Fibroblast of the conjunctiva (primary cell): ENCODE measurements around the gene DCTD.
A peak's percentile ranks its signal among the peaks of the same experiment; 100 is the strongest.

Source experiments
- DNase-seq: peaks from one replicate; pipeline ENCODE4 v3.0.0-alpha.2; 2010; ENCODE audit warnings: low read depth

Gene DCTD

DNA sequence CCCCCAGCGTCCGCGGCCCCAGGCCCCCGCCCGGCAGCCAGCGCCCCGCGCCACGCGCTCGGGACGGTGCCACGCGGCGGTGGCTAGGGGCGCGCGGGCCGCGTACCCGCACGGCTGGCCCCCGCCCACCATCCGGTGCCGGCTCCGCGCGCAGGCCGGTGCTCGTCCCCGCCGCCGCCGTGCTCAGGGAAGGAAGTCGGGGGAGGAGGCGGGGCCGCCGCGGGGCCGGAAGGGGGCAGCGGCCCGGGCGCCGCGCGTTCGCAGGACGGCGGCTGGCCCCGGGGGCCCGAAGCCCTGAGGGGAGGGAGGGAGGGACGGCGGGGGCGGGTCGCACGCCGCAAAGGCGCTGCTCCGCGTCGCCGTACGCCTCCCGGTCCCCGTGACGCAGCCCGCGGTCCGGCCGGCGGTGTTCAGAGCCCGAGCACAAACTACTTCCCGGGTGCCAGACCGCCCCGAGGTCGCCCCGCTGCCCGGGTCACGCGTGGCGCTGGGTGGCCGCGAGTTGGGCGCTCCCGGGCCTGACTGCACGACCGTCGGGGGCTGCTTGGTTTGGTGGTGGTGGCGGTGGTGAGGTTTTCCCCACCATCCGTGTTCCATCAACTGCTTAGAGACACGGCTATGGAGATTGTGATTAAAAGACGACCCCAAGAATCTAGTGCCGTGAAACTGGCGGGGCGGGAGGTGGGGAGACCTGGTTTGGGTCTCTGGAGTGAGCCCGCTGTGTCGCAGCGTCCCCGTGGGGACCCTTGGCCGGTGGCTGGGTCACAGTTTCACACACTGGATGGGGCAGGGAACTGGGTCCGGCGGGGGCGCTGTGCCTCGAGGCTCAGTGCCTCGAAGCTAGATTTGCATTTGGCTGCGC lies at the start of gene DCTD:
Gene DCTD (minus strand): TSS at position 205 of the 862 bp plus-strand sequence. CDS start 1,818 bp downstream, outside the sequence.
- peak; percentile 23 for DNase-seq

DNA sequence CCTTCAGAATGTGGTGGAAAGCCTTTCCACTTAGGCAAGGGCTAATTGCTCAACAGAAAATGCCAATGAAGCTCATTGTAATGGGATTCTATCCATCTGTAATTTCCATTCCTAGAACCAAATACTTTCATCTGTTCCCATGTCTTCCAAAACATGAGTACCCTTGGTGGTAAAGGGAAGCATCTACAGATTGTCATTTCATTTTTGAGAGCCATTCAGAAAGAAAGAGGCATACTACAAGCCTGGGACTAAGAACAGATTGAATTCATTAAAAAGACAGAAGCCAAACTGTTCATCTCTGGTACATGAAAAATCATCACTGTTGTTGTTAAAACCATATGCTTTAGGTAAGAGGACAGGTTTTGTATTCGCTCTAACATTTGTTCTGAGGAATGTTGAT lies 43.6 kb upstream of the DCTD start:
- no peak for DNase-seq

DNA sequence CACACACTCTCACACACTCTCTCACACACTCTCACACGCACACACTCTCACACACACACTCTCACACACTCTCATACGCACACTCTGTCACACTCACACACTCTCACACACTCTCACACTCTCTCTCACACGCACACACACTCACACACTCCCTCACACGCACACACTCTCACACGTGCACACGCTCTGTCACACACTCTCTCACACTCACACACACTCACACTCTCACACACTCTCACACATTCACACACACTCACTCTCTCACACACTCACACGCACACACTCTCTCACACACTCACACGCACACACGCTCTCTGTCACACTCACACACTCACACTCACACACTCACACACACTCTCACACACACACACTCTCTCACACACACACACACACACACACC lies 43.0 kb upstream of the DCTD start:
- no peak for DNase-seq

DNA sequence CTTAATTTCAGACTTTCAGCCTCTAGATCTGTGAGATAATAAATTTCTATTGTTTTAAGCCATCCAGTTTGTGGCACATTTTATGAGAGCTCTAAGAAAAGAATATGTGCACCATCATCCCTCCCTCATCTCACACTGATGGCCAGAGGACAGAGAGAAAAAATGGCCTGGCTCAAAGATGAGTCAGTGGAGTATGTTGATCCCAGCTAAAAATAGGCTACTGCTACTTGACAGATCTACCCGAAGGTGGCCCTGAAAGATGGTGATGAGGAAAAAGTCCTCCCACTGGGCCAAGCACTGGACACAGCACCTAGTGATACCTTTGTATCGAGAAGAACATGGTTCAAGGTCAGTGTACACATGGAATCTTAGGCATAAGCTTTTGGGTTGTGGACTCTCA lies 38.2 kb upstream of the DCTD start:
- no peak for DNase-seq

DNA sequence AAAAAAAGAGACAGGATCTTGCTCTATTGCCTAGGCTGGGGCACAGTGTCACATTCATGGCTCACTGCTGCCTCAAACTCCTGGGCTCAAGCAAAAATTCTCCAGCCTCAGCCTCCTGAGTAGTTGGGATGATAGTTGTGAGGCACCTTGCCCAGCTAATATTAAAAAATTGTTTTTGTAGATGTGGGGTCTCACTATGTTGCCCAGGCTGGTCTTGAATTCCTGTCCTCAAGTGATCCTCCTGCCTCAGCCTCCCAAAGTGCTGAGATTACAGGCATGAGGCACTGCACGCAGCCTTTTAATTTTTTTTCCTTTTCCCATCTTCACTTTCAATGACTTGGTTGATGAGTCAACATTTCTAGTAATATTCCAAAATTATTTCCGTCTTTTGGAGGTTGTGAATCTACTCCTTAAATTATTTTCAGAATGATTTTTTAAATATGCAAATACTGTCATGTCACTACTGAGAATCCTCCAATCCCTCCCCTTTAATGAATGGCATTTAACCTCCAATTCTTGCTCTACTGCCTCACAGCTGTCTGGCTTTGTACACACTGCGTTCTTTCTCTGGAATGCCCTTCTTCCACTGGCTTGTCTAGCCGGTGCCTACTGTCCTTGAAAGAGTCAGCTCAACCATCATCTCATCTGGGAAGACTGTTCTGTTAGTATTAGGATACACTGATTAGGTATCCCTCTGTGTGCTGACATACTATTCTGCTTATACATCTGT lies 27.5 kb upstream of the DCTD start:
- no peak for DNase-seq

DNA sequence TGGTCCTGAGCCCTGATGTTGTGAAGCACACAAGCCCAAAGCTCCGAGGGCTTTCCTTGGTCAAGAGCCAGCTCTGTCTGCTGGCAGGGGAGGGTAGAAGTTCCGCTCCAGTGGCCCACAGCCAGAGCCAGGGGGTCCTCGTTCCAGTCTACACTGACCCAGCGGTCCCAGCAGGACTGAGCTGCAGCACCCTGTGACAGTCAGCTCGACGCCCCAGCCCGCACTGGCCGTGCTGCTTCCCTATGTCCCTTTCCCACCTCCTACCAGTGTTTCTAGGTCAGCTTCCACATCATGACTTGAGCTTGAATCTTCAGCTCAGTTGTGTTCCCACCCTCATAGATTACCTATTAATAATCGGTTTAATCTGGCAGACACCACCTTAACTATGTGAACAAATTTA lies 22.5 kb upstream of the DCTD start:
- no peak for DNase-seq

DNA sequence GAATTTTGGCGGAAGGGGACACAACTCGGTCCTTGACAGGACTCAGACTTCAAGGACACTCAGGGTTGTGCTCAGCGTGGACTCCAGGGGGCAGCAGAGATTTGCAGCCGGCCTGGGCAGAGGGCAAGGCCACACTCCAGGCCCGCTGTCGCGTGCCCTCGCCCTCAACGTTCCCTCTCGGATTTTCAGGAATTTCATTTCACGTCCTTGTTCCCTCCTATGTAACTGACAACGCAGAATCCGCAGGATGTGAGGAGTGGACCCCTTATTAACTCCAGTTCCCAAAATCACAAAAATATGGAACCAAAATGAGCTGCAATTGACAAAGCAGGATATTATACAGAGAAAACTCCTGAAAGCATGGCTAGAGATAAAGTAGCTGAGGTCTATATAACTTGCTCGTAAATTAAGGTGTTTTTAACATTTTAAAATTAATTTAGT lies 21.0 kb upstream of the DCTD start:
- DNase-seq = peak; percentile 41

DNA sequence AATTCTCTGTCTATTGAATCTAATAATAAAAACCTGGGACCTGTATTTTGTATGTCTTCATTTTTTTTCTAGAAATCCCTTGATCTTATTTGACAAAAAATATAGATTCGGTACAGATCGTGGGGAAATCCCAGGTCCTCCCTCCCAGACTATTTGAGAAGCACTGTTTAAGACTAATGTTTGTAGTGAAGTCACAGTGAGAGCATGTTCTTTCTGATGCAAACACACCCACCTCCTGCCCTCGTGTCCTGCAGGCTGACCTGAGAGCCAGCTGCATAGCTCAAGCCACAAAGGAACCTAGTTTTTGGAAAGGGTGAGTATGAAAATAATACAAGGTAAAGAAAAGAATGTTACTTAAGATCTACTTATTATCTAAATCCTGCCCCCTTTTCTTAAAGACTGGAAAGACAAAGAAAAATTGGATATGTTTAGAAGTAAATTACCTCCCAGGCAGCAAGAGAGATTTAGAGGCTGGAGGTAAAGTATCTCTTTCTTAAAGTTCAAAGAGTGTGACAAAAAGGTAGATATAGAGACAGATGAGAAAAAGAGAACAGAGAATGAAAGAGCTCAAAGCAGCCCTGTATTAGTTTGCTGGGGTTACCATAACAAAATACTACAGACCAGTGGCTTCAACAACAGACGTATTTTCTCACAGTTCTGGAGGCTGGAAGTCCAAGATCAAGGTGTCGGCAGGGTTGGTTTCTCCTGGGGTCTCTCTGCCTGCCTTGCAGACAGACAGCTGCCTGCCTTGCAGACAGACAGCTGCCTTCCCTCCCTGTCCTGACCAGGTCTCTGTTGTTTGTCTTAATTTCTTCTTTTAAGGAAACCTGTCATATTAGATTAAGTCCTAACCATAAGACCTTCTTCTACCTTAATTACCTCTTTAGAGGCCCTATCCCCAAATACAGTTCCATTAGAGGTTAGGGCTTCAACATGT lies 20.4 kb upstream of the DCTD start:
- no peak for DNase-seq

DNA sequence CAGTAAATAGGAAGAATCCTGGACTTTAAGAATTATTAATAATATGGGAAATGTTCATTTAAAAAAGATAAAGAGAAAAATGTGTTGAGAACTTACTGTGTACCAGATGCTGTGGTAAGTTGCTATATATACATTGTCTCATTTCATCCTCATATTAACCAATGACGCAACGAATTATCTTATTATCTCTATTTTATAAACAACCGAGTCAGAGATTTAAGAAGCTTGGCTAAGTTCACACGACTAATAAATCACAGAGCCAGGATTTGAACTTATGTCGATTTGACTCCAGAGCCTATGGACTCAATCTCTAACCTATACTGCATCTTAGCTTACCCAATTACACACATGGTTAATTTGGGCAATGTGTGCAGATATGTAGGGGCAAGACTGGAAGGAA lies 15.5 kb upstream of the DCTD start:
- DNase-seq = no peak

DNA sequence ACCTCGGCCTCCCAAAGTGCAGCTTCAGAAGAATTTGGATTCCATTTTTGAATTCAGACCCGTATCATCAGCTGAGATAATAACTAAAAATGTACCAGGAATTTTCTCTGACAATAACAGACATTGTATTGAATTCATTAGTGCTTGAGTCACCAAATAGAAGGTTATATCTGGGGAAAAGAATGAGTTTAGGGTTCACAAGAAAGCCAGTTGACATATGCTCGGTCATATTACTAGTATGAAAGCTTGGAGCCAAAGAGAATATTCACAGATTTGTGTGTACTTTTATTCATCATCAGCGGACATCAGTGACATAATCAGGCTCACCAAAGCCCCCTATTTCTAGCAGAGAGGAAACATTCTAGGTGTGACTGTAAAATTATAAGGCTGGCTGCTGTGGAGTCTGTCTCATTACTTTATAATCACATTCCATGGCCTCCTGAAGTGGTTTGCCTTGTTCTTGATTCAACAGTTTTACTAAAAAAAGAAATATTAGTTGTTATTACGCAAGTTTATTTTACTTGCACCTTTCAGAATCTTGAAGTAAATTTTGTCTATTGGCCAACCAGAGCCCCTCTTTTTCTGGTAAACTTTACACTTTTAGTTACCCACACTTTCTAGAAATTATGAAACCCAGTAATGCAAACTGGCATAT lies 14.6 kb upstream of the DCTD start:
- no peak for DNase-seq

DNA sequence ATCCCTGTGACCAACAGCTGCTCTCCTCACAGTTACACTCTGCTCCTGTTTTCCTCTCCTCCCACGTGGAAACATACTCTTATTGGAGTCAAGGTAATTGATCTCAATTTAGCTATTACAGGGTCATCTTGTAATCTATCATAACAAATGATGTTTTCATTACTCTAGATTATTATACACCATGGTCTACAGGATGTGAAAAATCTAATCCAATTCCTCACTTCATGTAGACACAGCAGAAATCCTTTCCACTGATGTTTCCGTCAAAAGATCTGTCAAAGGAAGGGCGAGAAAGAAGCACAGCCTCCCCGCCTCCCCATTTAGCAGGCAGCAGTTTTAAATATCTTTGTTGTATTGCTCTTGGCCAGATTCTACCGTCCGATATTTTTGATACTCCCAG lies 13.7 kb upstream of the DCTD start:
- no peak for DNase-seq

DNA sequence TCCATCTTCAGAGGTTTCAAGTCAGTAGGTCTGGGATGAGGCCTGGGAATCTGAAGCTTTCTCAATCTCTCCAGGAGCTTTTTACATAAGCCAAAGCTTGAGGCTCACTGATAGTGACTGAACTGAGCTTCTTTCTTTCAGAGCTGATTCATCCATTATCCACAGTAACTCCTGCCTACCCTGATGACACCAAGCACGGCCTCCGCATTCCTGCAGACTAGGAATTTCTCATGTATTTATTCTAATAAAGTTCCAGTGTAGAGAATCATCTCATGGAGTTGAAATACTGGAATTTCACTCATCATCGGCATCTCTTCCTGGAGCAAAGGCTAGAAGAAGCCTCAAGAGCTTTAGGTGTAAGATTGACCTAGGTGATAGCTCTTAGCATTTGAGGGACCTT lies 12.1 kb upstream of the DCTD start:
- DNase-seq = no peak

DNA sequence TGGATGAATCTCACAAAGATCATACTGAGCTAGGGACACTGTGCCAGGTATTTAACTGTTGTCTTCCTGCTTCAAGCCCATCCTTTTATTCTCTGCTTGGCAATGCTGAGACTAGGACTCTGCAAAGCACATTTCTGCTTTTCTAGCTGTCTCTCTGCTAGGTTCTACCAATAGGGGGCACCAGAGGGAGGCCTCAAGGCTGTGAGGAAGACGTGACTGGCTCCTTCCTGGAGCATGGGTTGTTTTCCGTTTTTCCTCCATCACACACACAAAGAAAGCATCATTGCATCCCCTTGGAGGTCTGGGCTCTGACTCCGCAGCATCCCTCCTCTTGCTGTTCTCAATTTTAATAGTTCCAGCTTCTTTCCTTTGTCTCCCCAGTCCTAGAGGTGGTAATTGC lies 10.9 kb upstream of the DCTD start:
- no peak for DNase-seq

DNA sequence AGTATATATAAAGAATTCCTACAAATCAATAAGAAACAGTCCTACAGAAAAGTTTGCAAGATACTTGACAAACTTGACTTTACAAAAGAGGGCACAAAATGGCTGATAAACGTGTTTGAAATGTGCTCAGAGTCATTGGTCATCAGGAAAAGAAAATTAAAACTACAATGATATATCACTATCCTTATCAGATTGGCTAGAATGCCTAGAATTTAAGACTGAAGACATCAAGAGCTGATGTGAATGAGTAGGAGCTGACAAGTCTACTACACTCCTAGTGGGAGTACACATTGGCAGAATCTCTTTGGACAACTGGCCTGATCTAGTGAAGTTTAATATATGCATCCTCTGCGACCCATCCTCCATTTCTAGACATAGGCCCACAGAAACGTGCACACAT lies 10.3 kb upstream of the DCTD start:
- no peak for DNase-seq

DNA sequence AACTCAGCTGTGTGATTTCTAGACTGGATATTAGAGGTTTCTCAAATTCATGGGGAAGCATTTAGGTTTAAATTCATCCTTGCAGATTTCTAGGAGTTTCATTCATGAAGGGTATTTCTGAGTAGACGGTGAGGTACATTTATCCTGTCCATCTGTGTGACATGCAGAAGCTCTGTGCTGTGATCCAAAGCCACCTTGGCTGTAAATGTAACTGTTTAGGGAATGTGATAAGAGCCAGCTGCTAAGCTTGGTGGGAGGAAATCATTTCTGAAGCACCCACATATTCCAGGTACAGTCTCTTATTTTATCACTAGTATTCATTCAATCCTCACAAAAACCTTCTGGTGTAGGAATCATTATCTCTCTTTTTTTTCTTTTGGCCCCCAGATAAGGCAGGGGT lies 8.7 kb upstream of the DCTD start:
- DNase-seq = no peak

DNA sequence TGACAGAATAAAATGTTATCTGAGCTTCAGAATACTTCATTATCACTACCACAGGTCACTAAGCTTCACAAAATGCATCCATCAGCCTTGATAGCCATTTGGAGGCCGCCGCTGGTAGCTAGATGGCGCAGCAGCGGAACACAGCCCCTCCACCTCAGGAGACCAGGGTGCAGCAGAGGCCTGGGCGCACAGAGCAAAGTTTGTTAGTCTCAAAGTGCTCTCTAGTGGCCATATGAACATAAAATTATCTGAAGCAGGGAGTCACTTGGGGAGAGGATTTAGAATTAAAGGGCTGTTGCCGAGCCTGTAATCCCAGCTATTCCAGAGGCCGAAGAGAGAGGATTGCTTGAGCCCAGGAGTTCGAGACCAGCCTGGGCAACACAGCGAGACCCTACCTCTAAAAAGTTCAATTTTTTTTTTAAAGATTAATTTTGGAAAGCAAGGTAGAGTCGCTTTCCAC lies 8.1 kb upstream of the DCTD start:
- peak; percentile 63 for DNase-seq

DNA sequence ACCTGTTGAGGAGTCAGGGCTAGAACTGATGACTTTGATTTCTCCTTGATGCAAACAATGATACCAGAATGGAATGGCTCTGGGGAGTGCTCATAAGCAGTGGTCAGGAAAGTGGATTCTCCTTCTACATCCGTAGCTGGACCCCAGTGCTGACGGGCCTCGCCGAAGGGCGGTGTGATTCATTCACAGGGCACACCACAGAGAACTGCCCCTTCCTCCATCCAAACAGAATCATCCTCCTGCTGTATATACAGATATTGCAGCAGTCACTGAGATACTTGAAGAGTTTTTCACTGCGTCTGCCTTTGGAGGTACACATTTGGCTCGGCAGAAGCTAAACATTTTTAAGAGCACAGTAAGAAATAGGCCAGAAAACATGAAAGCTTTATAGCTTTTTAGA lies 7.3 kb upstream of the DCTD start:
- no peak for DNase-seq

DNA sequence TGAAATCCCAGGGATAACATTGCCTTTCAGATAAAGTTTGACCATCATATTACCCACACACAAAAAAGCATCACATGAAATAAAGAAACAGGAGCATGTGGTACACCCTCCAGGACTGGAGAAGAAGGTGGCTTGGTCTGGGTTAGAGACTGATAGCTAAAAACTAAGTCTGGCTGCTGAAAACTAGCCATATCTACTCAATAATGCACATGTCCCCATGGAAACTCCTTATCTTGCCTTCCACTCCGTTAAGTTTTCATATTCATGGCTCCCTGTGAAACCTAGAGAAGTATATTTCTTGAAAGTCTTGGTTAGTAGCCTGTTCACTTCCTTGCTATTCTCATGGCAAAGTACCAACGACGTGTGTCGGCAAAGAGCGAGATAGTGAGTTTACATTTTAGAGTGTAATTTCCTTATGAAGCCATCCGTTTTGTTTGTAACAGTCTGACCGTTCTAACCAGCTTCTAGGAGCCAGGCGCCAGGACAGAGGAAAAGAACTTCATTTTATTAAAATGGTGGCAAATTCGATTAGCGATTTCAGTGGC lies 6.7 kb upstream of the DCTD start:
- no peak for DNase-seq

DNA sequence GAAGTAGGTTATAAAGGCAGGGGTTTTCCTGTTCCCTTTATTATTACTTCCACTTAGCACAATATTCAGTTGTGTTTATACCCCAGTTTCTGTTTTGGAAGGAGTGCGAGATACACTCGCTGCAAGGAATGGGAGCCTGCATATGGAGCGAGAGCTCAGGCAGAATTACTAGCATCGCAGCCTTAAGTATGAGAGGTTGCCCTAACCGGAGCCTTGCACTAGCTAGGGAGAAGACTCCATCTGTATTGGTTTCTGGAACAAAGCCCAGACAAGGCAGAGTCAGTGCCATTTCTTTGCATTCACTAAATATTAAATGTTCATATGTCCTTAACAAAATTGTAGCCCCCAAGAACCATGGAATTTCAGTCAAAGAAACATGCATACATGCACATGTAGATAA lies 6.2 kb upstream of the DCTD start:
- no peak for DNase-seq

DNA sequence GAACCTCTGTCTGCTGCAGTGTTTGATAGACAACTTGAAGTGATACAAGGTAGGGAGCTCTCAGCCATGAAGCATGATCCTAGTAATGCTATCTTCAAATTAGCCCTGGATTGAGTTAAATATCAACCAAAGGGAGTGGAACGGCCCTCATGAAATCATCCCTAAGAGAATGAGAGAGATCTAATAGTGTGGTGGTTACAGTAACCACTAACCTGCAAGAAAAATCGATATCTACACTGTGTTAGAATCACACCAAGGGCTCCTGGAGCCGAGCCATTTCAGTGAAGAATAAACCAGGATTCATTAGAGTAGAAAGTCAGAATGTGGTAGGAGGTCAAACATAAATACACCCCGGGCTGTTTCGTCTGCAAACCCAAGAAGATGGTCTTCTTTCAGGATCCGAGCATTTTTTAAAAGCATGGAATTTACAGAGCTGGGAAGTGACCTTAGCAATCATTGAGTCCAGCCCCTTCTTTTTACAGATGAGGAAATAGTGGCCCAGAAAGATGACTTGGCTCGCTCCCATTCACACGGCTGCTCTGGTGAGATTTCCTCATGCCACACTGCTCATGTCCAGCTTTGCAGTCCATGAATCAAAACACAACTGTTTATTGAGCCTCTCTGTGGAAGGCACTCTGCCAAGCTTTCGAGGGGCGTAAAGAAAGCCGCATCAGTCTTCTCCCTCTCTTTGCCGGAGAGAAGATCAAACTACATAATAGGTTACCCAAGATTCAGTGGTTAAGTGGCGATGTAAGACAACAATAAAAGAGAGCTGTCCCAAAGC lies 5.5 kb upstream of the DCTD start:
- no peak for DNase-seq

DNA sequence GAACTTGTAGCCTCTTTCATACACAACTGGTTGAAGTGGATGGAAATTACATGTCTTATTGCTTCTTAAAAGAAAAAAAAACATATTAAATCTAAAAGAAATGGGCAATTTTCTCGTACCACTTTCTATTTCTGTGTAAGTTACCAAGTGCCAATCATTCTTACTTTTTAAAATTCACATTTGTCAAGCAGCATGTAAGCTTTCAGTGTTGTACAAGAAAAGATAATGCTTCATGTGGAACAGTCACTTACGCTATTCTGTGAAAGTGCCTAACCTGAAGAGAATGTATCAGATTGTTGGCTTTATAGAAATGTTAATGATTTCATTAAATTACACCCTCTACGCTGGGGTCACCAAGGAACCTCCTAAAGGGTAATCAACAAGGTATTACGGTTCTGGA lies 4.4 kb upstream of the DCTD start:
- DNase-seq = no peak
